ENCODE results near the gene OSMR. TPM values are rescaled to one million over a fixed set of nuclear protein-coding genes. Genes with fewer than 3 reads are reported as not detected.

The OSMR gene
- total and polyA plus RNA-seq, 2 donors (not counting 3 experiments of a cell fraction or from before 2014, with no cell fraction given) = 6.1 to 19.7 TPM

DNA sequence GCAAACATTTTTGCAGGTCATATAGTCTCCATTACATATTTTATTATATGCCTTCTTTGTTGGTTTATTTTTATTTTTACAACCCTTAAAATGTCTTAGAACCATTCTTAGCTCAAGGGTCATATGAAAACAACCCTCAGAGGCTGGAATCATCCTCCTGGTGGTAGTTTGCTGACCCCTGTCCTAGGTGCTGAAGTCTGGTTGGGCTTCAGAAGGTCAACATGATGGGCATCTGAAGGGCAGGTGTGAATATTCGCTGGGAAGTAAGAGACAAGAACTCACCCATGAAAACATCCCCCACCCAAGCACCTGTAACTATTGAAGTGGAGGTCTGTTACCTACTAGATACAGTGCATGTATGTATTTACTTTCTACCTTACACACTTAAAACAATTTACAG, 75.4 kb downstream of the OSMR start:
- no peaks in the 10 kb centered on the region for H3K36me3 ChIP-seq (ENCODE audit: control insufficient read depth in 2 of 2, extremely low read depth in 1 of 2, insufficient read depth in 2 of 2, low read length in 2 of 2)
- peak; percentile 61 for FAIRE-seq

More for the DNA sequence above, 75.4 kb downstream of the OSMR start:
- no peak for TF ChIP-seq FOS (IDR thresholded peaks at IDR 0.05; ENCODE audit: borderline replicate concordance, insufficient read depth, low read length)
- TF ChIP-seq, protein P1, sequence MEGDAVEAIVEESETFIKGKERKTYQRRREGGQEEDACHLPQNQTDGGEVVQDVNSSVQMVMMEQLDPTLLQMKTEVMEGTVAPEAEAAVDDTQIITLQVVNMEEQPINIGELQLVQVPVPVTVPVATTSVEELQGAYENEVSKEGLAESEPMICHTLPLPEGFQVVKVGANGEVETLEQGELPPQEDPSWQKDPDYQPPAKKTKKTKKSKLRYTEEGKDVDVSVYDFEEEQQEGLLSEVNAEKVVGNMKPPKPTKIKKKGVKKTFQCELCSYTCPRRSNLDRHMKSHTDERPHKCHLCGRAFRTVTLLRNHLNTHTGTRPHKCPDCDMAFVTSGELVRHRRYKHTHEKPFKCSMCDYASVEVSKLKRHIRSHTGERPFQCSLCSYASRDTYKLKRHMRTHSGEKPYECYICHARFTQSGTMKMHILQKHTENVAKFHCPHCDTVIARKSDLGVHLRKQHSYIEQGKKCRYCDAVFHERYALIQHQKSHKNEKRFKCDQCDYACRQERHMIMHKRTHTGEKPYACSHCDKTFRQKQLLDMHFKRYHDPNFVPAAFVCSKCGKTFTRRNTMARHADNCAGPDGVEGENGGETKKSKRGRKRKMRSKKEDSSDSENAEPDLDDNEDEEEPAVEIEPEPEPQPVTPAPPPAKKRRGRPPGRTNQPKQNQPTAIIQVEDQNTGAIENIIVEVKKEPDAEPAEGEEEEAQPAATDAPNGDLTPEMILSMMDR (IDR thresholded peaks at IDR 0.05; ENCODE audit: extremely low read depth in 1 of 2, insufficient read depth in 1 of 2, low read depth in 1 of 2, low read length in 2 of 2) = no peak
- TF ChIP-seq MYC (IDR thresholded peaks at IDR 0.05; ENCODE audit: low read depth, low read length) = no peak
- TF ChIP-seq POLR2AphosphoS5 (IDR thresholded peaks at IDR 0.05; ENCODE audit: insufficient read depth, low read depth, low read length) = no peak
- no peak for TF ChIP-seq EZH2 (IDR thresholded peaks at IDR 0.05; ENCODE audit: borderline replicate concordance, low read depth, low read length, severe bottlenecking)
- TF ChIP-seq, protein P2, sequence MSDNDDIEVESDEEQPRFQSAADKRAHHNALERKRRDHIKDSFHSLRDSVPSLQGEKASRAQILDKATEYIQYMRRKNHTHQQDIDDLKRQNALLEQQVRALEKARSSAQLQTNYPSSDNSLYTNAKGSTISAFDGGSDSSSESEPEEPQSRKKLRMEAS (IDR thresholded peaks at IDR 0.05; ENCODE audit: insufficient read depth, insufficient read length) = no peak
- no peak for TF ChIP-seq JUN (IDR thresholded peaks at IDR 0.05; ENCODE audit: borderline replicate concordance, insufficient read depth, insufficient read length, low read depth)
- TF ChIP-seq POLR2A (IDR thresholded peaks at IDR 0.05; ENCODE audit: low read depth, low read length) = no peak
- Histone ChIP-seq H3K9ac (replicated peaks; ENCODE audit: extremely low read depth, insufficient read depth, low read length) (no peak overlapping the region), H3K79me2 (ENCODE audit: control insufficient read depth, insufficient read depth, low read length) (no peaks in the 10 kb centered on the region), H3K27me3 (ENCODE audit: control insufficient read depth in 2 of 2, insufficient read depth in 2 of 2, low read length in 2 of 2) (peaks cover 0 to 3% of the 10 kb centered on the region in 2 experiments), H3K4me1 (ENCODE audit: control insufficient read depth, extremely low read depth, insufficient read depth, low read length) (no peaks in the 10 kb centered on the region), H3K27ac (ENCODE audit: insufficient read depth, low read depth, low read length) (no peak overlapping the region), H4K20me1 (replicated peaks; ENCODE audit: control insufficient read depth, extremely low read depth, insufficient read depth, low read length) (no peaks in the 10 kb centered on the region), H3K9me1 (replicated peaks; ENCODE audit: control insufficient read depth, extremely low read depth, insufficient read depth, low read length) (no peaks in the 10 kb centered on the region), H2AFZ (ENCODE audit: low read depth, low read length) (no peak overlapping the region), H3K4me2 (ENCODE audit: insufficient read depth, low read length) (no peak overlapping the region), H3K4me3 (replicated peaks in 1 of 3; ENCODE audit: insufficient read depth in 1 of 3, low read depth in 1 of 3, low read length in 3 of 3) (no peak overlapping the region), H3K9me3 (replicated peaks; ENCODE audit: control insufficient read depth, insufficient read depth, low read length) (no peaks in the 10 kb centered on the region)
- BruUV-seq (replicated peaks) = no TSS peak
- intact Hi-C loops (cut with micrococcal nuclease) (loop anchor here (5.0 to 10.0 kb wide), 2 partner anchors 109 to 366 kb away; partner anchors contain the start of gene LIFR), dilution Hi-C loops (cut with MboI; ENCODE audit: extremely low pct_ligation_motif_present, low sequenced_read_pairs) (no loop called here)
- DNase-seq (ENCODE audit: low read depth, low spot score) = peak; percentile 3
- POLR2A ChIA-PET = no interaction called here
- CTCF ChIA-PET = interaction anchor here (1.0 to 3.6 kb wide), 18 partner anchors 9 to 538 kb away, joined by 3 to 41 read pairs (median 8); no protein-coding TSS in a partner anchor
